Measurements from ENCODE around the gene TXNRD3. TPM values are rescaled to one million over a fixed set of nuclear protein-coding genes. Genes with fewer than 3 reads are reported as not detected.

Gene TXNRD3
- total RNA-seq, 2 experiments from 2014 or later, result 1.8 to 2.5 TPM

DNA sequence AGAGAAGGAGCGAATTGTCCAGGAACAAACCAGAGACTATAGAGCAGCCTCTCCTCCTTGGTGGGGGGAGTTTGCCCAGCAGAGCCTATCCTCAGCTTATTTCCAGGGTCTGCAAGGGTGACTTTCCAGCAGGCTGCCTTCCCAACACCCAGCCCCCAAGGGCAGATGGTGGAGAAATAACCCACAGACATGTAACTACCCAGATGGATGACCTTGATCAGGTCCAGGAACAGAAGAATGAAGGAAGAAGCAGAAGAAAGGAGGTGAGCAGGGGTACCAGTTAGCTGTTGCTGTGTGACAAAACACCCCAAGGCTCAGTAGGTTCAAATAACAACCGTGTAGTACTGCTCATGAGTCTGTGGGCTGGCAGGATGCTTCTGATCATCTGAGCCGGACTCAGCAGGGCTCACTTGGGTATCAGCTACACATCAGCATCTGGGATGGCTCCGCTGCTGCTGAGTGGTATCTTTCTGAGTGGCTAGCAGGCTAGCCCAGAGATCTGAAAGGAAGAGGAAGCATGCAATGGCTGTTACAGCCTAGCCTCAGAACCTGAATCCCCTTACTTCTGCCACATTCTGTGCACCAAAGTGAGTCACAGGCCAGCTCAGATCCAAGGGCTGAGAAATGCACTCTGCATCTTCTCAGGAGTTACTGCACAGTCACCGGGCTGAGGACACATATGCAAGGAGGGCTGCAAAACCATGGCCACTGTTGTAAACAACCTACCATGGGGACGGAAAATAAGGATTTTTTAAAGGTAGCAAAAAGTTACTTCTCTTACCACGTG lies 22.2 kb upstream of the TXNRD3 start:
- ChIA-PET POLR2A (no interaction called here), CTCF (interaction anchor here (1.8 kb wide), 1 partner anchor 870 kb away, joined by 4 read pairs; no protein-coding TSS in a partner anchor)

DNA sequence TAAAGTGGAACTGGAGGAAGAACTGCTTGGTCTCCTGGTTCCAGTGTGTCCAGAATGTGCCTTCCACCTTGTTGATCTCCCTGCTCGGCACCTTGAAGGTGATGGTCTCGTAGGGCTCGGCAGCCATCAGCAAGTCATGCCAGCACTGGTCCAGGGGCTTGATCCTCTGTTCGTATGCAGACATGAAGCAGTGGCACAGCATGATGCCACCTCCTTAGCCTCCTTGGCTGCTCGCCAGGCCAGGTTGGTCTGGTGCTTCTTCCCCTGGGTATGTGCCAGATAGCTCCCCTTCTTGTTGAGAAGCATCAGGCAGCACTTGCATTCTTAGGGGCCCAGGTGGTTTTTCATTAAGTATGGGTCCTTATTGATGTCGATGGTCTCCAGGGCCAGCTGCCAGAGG lies 17.8 kb upstream of the TXNRD3 start:
- ChIA-PET POLR2A (no interaction called here), CTCF (no interaction called here)

DNA sequence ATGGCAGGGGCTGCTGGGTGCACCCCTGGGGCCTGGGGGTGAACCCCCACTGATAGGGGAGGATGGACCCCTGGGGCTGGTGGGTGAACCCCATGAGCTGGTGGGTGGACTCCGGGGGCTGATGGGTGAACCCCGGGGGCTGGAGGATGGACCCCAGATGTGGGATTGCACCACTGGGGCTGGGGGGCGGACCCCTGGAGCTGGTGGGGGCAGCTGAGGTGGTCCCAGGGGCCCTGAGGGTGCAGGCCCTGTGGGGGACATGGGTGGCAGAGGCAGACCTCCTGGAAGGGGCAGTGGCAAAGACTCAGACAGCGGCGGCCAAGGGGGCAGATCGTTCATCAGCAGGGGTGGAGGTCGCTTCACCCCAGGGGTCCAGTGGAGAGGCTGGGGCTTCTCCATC lies 17.4 kb upstream of the TXNRD3 start:
- CTCF ChIA-PET, result no interaction called here
- POLR2A ChIA-PET, result no interaction called here

GRCh38 chr3:126671521-126671920 lies 16.6 kb upstream of the TXNRD3 start:
- POLR2A ChIA-PET, result no interaction called here
- CTCF ChIA-PET, result interaction anchor here (0.7 kb wide), 1 partner anchor 149 kb away, joined by 5 read pairs; no protein-coding TSS in a partner anchor

GRCh38 chr3:126668450-126669401 lies 13.8 kb upstream of the TXNRD3 start:
- ChIA-PET CTCF (interaction anchor here (1.5 kb wide), 1 partner anchor 11 kb away, joined by 7 read pairs; no protein-coding TSS in a partner anchor), POLR2A (no interaction called here)

DNA sequence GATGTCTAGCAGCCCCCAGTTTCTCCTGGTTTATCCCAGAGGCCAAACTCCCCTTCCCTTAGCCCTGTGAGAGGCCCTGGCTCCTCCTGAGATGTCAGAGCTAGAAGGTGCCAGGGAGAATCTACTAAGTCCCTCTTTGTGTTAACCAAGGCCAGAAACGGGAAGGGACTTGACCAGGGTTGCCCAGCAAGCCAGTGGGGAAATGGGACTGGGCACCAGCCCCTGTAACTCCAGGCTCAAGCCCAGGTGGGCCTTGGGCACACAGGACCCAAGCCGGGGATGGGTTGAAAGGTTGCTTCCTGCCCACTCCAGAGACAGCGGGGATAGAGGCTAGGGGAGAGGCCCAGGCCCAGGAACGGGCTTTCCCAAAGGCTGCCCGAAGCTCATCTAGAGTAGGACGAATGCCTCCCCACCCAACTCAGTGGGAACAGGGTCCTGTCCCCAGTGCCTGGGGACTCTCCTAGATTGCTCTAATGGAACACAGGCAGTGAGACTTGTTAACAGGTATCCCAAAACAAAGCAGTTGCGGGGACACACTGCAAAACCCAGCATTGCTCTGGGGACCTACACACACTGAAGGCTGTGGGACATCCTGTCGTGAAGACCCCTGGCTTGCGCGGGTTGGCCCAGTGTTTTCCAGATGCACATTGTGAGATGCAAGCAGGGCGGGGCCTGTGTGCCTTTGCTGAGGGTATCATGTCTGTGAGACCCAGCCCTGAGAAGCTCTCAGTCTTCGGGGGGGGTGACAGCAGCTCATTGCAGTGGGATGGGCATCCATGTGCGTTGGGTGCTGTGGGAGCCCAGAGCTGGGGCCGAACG lies 12.9 kb upstream of the TXNRD3 start:
- CTCF ChIA-PET, result no interaction called here
- POLR2A ChIA-PET, result no interaction called here

- ChIA-PET POLR2A (no interaction called here), CTCF (no interaction called here)
Observed at GRCh38 chr3:126666658-126667528, 12.0 kb upstream of the TXNRD3 start.

DNA sequence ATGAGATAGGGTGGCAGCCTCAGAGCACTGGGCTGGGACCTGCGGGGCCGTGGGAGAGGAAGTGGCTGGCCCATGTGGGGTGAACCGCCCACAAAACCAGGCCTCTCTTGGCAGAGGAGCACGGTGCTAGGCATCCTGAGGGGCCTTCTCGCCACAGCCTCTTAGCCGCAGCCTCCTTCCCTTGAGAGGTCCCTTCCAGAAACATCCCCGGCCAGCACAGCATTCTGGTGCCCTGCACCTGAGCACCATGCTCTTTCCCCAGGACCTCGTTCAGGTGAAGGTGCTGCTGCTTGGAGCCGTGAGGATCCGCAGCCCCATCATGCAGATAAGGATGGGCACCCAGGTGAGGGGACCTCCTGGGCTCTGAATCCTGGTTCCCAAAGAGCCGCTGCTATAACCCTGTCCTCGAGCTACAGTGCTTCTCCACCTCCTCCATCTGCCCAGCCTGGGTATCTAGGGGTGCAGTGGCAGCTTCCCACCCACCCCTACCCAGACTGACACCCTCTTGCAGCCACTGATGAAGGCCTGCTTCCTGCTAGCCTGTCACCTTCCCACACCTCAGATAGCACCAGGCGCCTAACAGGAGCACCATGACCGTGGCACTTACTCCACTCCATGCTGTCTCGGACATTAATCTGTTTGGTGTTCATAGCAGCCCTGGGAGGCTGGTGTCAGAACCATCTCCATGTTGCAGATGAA lies 11.2 kb upstream of the TXNRD3 start:
- CTCF ChIA-PET, result no interaction called here
- POLR2A ChIA-PET, result no interaction called here

GRCh38 chr3:126665221-126665936 lies 10.5 kb upstream of the TXNRD3 start:
- ChIA-PET POLR2A (no interaction called here), CTCF (no interaction called here)

DNA sequence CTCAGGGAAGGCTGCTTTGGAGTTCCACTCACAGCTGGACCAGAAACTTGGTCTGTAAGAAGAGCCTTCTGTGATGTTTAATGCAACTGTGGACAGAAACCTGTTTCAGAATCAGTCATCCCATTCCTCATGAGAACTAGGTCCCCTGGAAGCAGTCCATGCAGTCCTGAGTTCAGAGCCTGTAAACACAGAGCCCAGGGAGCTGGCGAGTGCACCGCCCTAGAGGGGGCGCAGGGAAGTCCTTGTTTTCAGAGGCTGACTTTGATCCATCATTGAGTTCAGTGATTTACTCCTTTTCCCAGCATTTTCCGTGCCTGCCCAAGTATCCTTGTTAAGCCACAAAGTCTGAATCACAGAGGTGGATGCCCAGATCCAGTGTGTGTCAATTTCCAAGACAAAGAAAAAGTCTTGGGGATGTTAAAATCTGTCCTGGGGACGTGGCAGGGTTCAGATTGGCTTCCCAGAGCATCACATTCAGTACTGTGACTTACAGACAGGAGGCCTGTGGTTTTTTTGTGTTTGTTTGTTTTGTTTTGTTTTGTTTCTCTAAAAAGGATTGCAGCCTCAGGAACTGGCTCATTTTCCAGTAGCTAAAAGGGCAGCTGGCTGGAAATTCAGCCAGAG lies 9.8 kb upstream of the TXNRD3 start:
- ChIA-PET POLR2A (no interaction called here), CTCF (no interaction called here)

DNA sequence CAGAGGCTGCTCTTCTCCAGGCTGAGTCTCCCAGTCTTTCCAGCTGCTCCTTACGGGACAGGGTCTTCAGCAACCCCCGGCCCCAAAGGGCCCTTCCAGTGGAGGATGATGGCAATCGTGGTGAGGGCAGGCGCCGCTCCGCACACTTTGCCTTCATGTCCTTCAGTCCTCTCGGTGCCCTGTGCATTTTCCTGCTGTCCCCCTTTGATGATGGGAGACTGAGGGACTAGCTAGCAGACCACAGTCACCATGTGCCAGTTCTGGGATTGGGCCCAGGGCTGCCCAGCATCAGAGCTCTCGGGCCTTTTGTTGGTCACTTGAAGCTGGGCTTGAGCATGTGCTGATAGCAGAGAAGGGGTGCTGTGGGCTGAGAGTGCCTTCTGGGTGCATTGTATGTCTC lies 8.8 kb upstream of the TXNRD3 start:
- ChIA-PET CTCF (no interaction called here), POLR2A (no interaction called here)

GRCh38 chr3:126663257-126663656 lies 8.3 kb upstream of the TXNRD3 start:
- ChIA-PET POLR2A (no interaction called here), CTCF (no interaction called here)

DNA sequence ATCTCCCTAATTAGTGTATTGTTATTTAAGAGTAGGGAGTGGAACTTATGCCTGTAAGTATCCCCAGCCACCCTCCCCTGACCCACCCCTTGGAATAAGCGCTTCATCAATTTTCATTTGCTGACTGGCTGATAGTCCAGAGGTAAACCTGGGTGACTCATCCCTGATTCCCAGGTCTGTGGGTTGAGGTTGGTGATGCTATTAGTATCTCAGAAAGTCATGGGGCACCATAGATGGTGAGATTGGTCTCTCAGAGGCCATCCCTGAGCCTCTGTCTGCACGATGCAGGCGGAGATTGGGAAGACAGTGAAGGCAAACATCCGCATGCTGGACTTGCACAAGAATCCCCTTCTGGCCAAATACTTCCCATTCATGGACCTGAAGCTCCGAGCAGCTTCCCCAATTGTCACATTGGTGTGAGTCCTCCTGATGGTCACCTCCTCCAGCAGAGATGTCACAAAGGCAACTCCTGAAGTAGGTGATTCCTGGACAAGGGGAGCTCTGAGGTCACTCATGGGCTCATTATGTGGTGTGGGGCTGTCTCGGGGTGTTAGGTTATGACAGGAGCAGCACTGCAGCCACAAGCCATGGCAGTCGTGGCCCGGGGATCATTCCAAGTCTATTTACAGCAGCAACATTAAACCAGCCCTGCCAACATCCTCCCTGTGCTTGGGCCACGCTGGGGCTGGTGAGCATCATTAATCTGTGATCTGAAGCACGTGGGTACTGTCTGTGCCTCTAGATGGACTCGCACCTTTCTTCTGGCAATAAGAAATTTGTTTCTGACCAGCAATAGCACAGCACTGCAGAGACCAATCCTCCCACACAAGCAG lies 6.8 kb upstream of the TXNRD3 start:
- CTCF ChIA-PET, result interaction anchor here (0.8 kb wide), 1 partner anchor 18 kb away, joined by 3 read pairs; no protein-coding TSS in a partner anchor

GRCh38 chr3:126659915-126660886 lies 5.3 kb upstream of the TXNRD3 start:
- ChIA-PET POLR2A (no interaction called here), CTCF (no interaction called here)

More for the DNA sequence above, 6.8 kb upstream of the TXNRD3 start:
- POLR2A ChIA-PET, result no interaction called here

DNA sequence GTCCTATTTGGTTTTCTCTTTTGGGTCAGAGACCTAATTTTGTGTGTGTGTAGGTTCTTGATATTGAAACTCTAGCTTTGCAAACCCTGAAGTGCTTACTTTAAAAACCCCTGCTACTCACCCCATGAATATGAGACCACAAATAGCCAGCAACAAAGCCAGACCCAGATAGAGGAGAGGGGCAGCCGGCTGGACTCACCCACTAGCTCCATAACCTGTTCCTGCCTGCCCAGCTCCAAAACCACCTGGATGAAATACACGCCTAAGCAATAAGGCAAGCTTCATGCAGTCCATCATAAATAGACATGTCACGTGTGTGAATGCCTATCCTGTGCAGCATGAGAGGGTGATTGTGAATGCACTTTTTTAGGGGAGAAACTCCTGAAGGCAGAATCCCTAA lies 3.7 kb upstream of the TXNRD3 start:
- CTCF ChIA-PET, result no interaction called here
- POLR2A ChIA-PET, result no interaction called here

- CTCF ChIA-PET, result no interaction called here
Observed at GRCh38 chr3:126657901-126658300, 3.0 kb upstream of the TXNRD3 start.

More at GRCh38 chr3:126657901-126658300, 3.0 kb upstream of the TXNRD3 start:
- POLR2A ChIA-PET, result no interaction called here

All from activated CD8-positive, alpha-beta memory T cell treated with anti-CD3 and anti-CD28 coated beads for 36 hours (primary cell).